Stomach (tissue), 4 donors: ENCODE data around the gene ANKRD49.

Source experiments
- CTCF ChIP-seq, 7 experiments: fragments of 450-650 bp in 4 of 7; fragments of 200-600 bp in 3 of 7; sonication (generic) in 3 of 7; IDR thresholded peaks; one replicate each; pipeline ENCODE4 v1.5.1; 2016 to 2019; ENCODE audit warnings: antibody characterized with exemption in 7 of 7, control low read depth in 2 of 7, mild to moderate bottlenecking in 1 of 7
- POLR2AphosphoS5 ChIP-seq, 3 donors: sonication (generic); formaldehyde crosslinking; IDR thresholded peaks; one replicate each; pipeline ENCODE4 v1.6.1; 2016; ENCODE audit warnings: antibody characterized with exemption in 3 of 3

- TF ChIP-seq CTCF (IDR thresholded peaks at IDR 0.05), result no peak
- TF ChIP-seq POLR2AphosphoS5 (IDR thresholded peaks at IDR 0.05), result peak in 2 of 3 donors; percentile 32 to 43
Measured at GRCh38 chr11:94546886-94547285, 53.1 kb downstream of the ANKRD49 start.
